ENCODE results near the gene CARD11. TPM values are rescaled to one million over a fixed set of nuclear protein-coding genes. Genes with fewer than 3 reads are reported as not detected.
"Not testable (repeated sequence)": the region's sequence is repeated elsewhere in the genome, so short reads cannot be mapped to it uniquely, and the experiment has no call there.

CARD11 gene
- total and polyA plus RNA-seq, 2 of the 4 experiments (the other 2 are of a cell fraction) = 0.18 to 0.26 TPM

DNA sequence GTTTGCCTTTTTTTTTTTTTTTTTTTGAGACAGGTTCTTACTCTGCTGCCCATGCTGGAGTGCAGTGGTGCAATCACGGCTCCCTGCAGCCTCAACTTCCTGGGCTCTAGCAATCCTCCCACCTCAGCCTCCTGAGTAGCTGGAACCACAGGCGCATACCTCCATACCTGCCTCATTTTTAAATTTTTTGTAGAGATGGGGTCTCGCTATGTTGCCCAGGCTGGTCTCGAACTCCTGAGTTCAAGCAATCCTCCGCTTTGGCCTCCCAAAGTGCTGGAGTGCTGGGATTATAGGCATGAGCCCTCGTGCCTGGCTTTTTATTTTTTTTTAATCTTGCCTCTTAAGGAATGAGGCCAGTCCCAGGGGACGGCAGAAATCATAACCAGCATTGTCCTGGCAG lies 5.7 kb downstream of the CARD11 start:
- H3K4me3 ChIP-seq (ENCODE audit: insufficient read depth, low read depth, low read length); intact Hi-C loops (cut with micrococcal nuclease); H3K56ac ChIP-seq (ENCODE audit: extremely low read depth, insufficient read depth, low read length); in situ Hi-C loops (cut with MboI; ENCODE audit: low sequenced_read_pairs); H3K4me1 ChIP-seq (ENCODE audit: control insufficient read depth, insufficient read depth, low read length); H2BK15ac ChIP-seq (ENCODE audit: low read depth, low read length); H3K4ac ChIP-seq (ENCODE audit: low read depth, low read length); H3K27me3 ChIP-seq (ENCODE audit: control insufficient read depth, insufficient read depth, low read length); H4K20me1 ChIP-seq (ENCODE audit: insufficient read depth, low read length); BruUV-seq (replicated peaks); H4K91ac ChIP-seq (ENCODE audit: insufficient read depth, low read depth, low read length); DNase-seq; H3K9me3 ChIP-seq (ENCODE audit: control insufficient read depth, insufficient read depth, low read length); H3K9ac ChIP-seq (ENCODE audit: low read depth, low read length); ATAC-seq (ENCODE audit: low read depth); POLR2A ChIA-PET (ENCODE audit: unreplicated experiment); H3K27ac ChIP-seq (ENCODE audit: insufficient read depth, low read length); H2BK20ac ChIP-seq (ENCODE audit: low read depth, low read length); H2AFZ ChIP-seq (replicated peaks; ENCODE audit: low read length, poor library complexity); H3K18ac ChIP-seq (ENCODE audit: low read depth, low read length); H4K5ac ChIP-seq (ENCODE audit: low read depth, low read length); H4K8ac ChIP-seq (ENCODE audit: low read depth in 2 of 2, low read length in 2 of 2); H2AK5ac ChIP-seq (ENCODE audit: low read depth, low read length); H3K36me3 ChIP-seq (ENCODE audit: control insufficient read depth, insufficient read depth, low read length); dilution Hi-C loops (cut with HindIII; ENCODE audit: low sequenced_read_pairs, unreplicated experiment); H3K9me1 ChIP-seq (ENCODE audit: insufficient read depth, low read length); CTCF ChIA-PET; H3K23ac ChIP-seq (ENCODE audit: low read depth, low read length); H2BK120ac ChIP-seq (ENCODE audit: low read depth, low read length); H3K79me1 ChIP-seq (ENCODE audit: low read depth in 1 of 2, low read length in 2 of 2); H3K14ac ChIP-seq (replicated peaks; ENCODE audit: low read depth, low read length); H2BK5ac ChIP-seq (ENCODE audit: low read depth, low read length, poor library complexity, severe bottlenecking); H2AK9ac ChIP-seq (replicated peaks; ENCODE audit: low read depth, low read length, poor library complexity); H3K4me2 ChIP-seq (ENCODE audit: low read depth, low read length): not testable (repeated sequence)
- 53% methylated on average over 3 of the region's 7 CpGs; no CpG with 5 or more reads in 1 of the 2 experiments for WGBS, 2 experiments (ENCODE audit: extremely low coverage in 2 of 2, insufficient read length in 1 of 2)

Data from IMR-90 (cell line).